A549 (cell line): ENCODE results near the gene AP3D1.

Source experiments
- BHLHE40 ChIP-seq: IDR thresholded peaks from 2 replicates; pipeline ENCODE4 v1.6.1; 2012; ENCODE audit warnings: low read depth, low read length, inconsistent platforms
- CEBPB ChIP-seq, 2 experiments: fragments of >200 bp in 1 of 2; sonication (Bioruptor Twin) in 1 of 2; formaldehyde crosslinking in 1 of 2; IDR thresholded peaks; 2 replicates each; pipeline ENCODE4 v1.6.1; 2012 to 2016
- CTCF ChIP-seq: fragments of >200 bp; sonication (Bioruptor Twin); formaldehyde crosslinking; IDR thresholded peaks from 3 replicates; pipeline ENCODE4 v1.5.1; 2016
- ESRRA ChIP-seq: fragments of 150-350 bp; IDR thresholded peaks from 2 replicates; pipeline ENCODE4 v1.6.1; 2014; ENCODE audit warnings: mild to moderate bottlenecking, low read length, borderline replicate concordance
- MYC ChIP-seq: IDR thresholded peaks from 2 replicates; pipeline ENCODE4 v1.6.1; 2012; ENCODE audit warnings: mild to moderate bottlenecking, inconsistent platforms, low read length, improper control_type of control experiment, borderline replicate concordance
- PBX3 ChIP-seq: IDR thresholded peaks from 2 replicates; pipeline ENCODE4 v1.6.1; 2012
- POLR2A ChIP-seq: IDR thresholded peaks from 2 replicates; pipeline ENCODE4 v1.6.1; 2012; ENCODE audit warnings: mild to moderate bottlenecking, low read length
- RAD21 ChIP-seq, 2 experiments: fragments of >200 bp in 1 of 2; sonication (Bioruptor Twin) in 1 of 2; formaldehyde crosslinking in 1 of 2; IDR thresholded peaks in 1 of 2; conservative IDR thresholded peaks in 1 of 2; 2 replicates in 1 of 2; 3 replicates in 1 of 2; pipeline ENCODE4 v1.6.1; 2012 to 2018; ENCODE audit warnings: inconsistent platforms in 1 of 2
- RARB ChIP-seq: fragments of 250-450 bp; sonication (Bioruptor Pico); IDR thresholded peaks from 2 replicates; pipeline ENCODE4 v1.8.0; 2021; ENCODE audit warnings: mild to moderate bottlenecking, moderate library complexity
- RFX5 ChIP-seq: fragments of 450-650 bp; IDR thresholded peaks from 2 replicates; pipeline ENCODE4 v1.7.1; 2014; ENCODE audit warnings: antibody characterized with exemption, mild to moderate bottlenecking, moderate library complexity
- RNF2 ChIP-seq: fragments of 200-600 bp; sonication (generic); IDR thresholded peaks from 2 replicates; pipeline ENCODE4 v1.6.1; 2016; ENCODE audit warnings: low read depth, mild to moderate bottlenecking, antibody characterized with exemption, moderate library complexity, borderline replicate concordance
- SREBF2 ChIP-seq: fragments of 450-650 bp; IDR thresholded peaks from 2 replicates; pipeline ENCODE4 v1.6.1; 2014; ENCODE audit warnings: mild to moderate bottlenecking, moderate library complexity

GRCh38 chr19:2127758-2128157 is 23.6 kb downstream of the AP3D1 start:
- TF ChIP-seq RNF2 (no peak), CTCF (no peak), MYC (no peak), SREBF2 (no peak), POLR2A (no peak), RAD21 (conservative IDR thresholded peaks at IDR 0.05 in 1 of 2, IDR thresholded peaks at IDR 0.05 in 1 of 2) (no peak), PBX3 (no peak), ESRRA (no peak), RARB (CRISPR knock-in tag) (no peak), BHLHE40 (no peak), CEBPB (IDR thresholded peaks at IDR 0.05) (no peak), RFX5 (no peak)
